Right cardiac atrium (tissue), 5 donors: ENCODE results near the gene ACTG1. TPM values are rescaled to one million over a fixed set of nuclear protein-coding genes. Genes with fewer than 3 reads are reported as not detected.

Experiments used
- ATAC-seq, 2 donors: fragments of 200-7000 bp; cut with Tn5 transposase; one replicate each; pipeline versions ENCODE4 v1.8.0 to v1.9.1; 2020; ENCODE audit warnings: moderate library complexity in 2 of 2, mild to moderate bottlenecking in 1 of 2
- DNase-seq, 3 donors: peaks; one replicate each; pipeline ENCODE4 v3.0.0-alpha.2; 2020
- H3K27ac ChIP-seq: one replicate; pipeline ENCODE4 v1.5.1; 2013; ENCODE audit warnings: mild to moderate bottlenecking, low read length, control low read depth, moderate library complexity
- H3K27me3 ChIP-seq: one replicate; pipeline ENCODE4 v1.6.1; 2013; ENCODE audit not compliant: control insufficient read depth, insufficient read depth
- H3K4me1 ChIP-seq: one replicate; pipeline ENCODE4 v1.6.1; 2013; ENCODE audit warnings: low read length; ENCODE audit not compliant: control insufficient read depth, insufficient read depth
- H3K4me3 ChIP-seq: one replicate; pipeline ENCODE4 v1.5.1; 2013; ENCODE audit warnings: low read length, control low read depth
- H3K9me3 ChIP-seq: one replicate; pipeline ENCODE4 v1.6.1; 2013; ENCODE audit warnings: low read length; ENCODE audit not compliant: control insufficient read depth
- WGBS: extraction: QIAGEN DNeasy Blood & Tissue Kit; methylation state at CpG from one replicate; pipeline ENCODE4 v1.1.7; 2013; 5-methylcytosine and 5-hydroxymethylcytosine counted together
- intact Hi-C, 4 donors: fragments of 100-400 bp; cut with DNase I; formaldehyde crosslinking; loops; one replicate each; pipeline versions ENCODE4 v1.11.0 to v1.14.0; 2022 to 2023
- long read RNA-seq, 4 donors: library from polyadenylated mRNA; unstranded; transcript quantifications; one replicate each; pipeline ENCODE4 v2.0.0, GENCODE V29; 2020 to 2021
- polyA plus RNA-seq: library from polyadenylated mRNA; stranded (reverse); fragments of 200-250 nt; gene quantifications from one replicate; pipeline ENCODE4 v1.2.3, GENCODE V29; 2013
- total RNA-seq, 4 donors: library from RNA; stranded (reverse); fragmentation: NEBNext Ultra II Directional; extraction: Animal tissue kit (Norgen Biotek cat#: 25700); gene quantifications; one replicate each; pipeline ENCODE4 v1.2.1, GENCODE V29; 2021
- donor health status: healthy with polysubstance abuse.
- donor health status: DM: no; HTN: yes; CAD: no.
- donor health status: DM: no; HTN: no; CAD: no.
- donor health status: DM: no; HTN: yes; CAD: no; lungs with severe emphysema.
- donor health status: DM: yes; HTN: yes; CAD: no.

Gene ACTG1
- 100 to 1,000 TPM; 347 to 772 (median 510) TPM for total RNA-seq
- polyA plus RNA-seq, result 410 TPM
- long read RNA-seq, donor 1, transcript ACTG1-206 (6 exons, 1,919 nt), result major isoform, 635 of 782 reads
- long read RNA-seq, donor 1, transcript ACTG1-205 (7 exons, 1,168 nt), result minor isoform, 35 of 782 reads
- long read RNA-seq, donor 1, transcript ACTG1-212 (4 exons, 1,698 nt), result minor isoform, 18 of 782 reads
- long read RNA-seq, donor 1, transcript ACTG1-207 (3 exons, 1,678 nt), result minor isoform, 14 of 782 reads
- long read RNA-seq, donor 1, partial matches to known transcripts, result 16 of 782 reads
- long read RNA-seq, donor 1, other reads (novel, unspliced or antisense), result 39 of 782 reads
- long read RNA-seq, donor 2, transcript ACTG1-206 (6 exons, 1,919 nt), result major isoform, 320 of 424 reads
- long read RNA-seq, donor 2, transcript ACTG1-205 (7 exons, 1,168 nt), result minor isoform, 31 of 424 reads
- long read RNA-seq, donor 2, transcript ACTG1-210 (5 exons, 2,256 nt), result minor isoform, 5 of 424 reads
- long read RNA-seq, donor 2, transcript ACTG1-212 (4 exons, 1,698 nt), result minor isoform, 15 of 424 reads
- long read RNA-seq, donor 2, partial matches to known transcripts, result 6 of 424 reads
- long read RNA-seq, donor 2, other reads (novel, unspliced or antisense), result 41 of 424 reads
- long read RNA-seq, donor 3, transcript ACTG1-205 (7 exons, 1,168 nt), result minor isoform, 65 of 1,157 reads
- long read RNA-seq, donor 3, transcript ACTG1-207 (3 exons, 1,678 nt), result minor isoform, 17 of 1,157 reads
- long read RNA-seq, donor 3, transcript ACTG1-206 (6 exons, 1,919 nt), result major isoform, 884 of 1,157 reads
- long read RNA-seq, donor 3, transcript ACTG1-214 (7 exons, 1,720 nt), result minor isoform, 92 of 1,157 reads
- long read RNA-seq, donor 3, partial matches to known transcripts, result 18 of 1,157 reads
- long read RNA-seq, donor 3, other reads (novel, unspliced or antisense), result 48 of 1,157 reads
- long read RNA-seq, donor 4, transcript ACTG1-212 (4 exons, 1,698 nt), result minor isoform, 7 of 355 reads
- long read RNA-seq, donor 4, transcript ACTG1-206 (6 exons, 1,919 nt), result major isoform, 263 of 355 reads
- long read RNA-seq, donor 4, transcript ACTG1-205 (7 exons, 1,168 nt), result minor isoform, 31 of 355 reads
- long read RNA-seq, donor 4, transcript ACTG1-207 (3 exons, 1,678 nt), result minor isoform, 14 of 355 reads
- long read RNA-seq, donor 4, partial matches to known transcripts, result 6 of 355 reads
- long read RNA-seq, donor 4, other reads (novel, unspliced or antisense), result 27 of 355 reads

DNA sequence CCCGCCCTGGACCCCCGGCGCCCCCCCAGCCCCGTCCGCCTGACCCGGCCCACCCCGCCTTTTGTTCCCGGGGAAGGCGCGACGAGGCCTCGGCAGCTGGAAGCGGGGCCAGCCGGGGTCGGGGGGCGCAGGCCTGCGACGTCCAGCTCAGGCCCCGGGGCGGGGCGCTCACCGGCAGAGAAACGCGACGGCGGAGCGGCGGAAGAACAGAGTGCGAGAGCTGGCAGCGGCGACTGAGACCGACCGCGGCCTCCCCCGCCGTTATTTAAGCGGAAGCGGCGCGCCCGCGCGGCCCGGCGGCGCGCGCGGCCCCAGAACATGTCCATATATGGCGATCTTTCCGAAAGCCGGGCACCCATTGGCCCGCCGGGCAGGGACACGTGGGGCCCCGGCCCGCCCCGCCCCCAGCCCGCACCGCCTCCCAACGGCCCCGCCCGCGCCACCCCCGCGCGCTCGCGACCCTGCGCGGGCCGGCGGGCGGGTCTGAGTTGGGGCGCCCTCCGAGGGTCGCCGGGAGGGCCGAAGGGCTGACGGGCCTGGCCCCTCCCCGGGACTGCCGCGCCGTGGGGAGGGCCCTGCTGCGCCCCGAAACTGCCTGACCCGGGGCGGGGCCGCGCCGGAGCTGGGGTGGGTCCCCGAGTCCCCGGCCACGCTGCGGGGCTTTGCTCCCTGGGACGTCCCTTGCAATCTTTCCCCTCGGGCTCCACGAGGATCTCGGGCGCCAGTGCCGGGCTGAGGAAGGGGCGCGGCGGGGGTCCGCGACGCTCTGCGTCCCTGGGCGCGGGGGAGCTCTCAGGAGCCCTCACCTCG is at the start of gene ACTG1:
Gene ACTG1, minus strand, starts transcription at position 238 of the 810 bp plus-strand sequence. CDS start 445 bp downstream, outside the sequence.
- Histone ChIP-seq H3K9me3 (no peaks in the 10 kb centered on the region), H3K4me1 (no peaks in the 10 kb centered on the region), H3K4me3 (peak within 1 kb of the TSS; percentile 74), H3K27ac (peak within 1 kb of the TSS; percentile 99), H3K27me3 (no peaks in the 10 kb centered on the region)
- peak; percentile 67 to 75 for ATAC-seq
- under 1% methylated on average over 111 of the region's 111 CpGs for WGBS
- DNase-seq, result peak; percentile 94 to 98 (median 97)
- intact Hi-C loops, result no loop called here

DNA sequence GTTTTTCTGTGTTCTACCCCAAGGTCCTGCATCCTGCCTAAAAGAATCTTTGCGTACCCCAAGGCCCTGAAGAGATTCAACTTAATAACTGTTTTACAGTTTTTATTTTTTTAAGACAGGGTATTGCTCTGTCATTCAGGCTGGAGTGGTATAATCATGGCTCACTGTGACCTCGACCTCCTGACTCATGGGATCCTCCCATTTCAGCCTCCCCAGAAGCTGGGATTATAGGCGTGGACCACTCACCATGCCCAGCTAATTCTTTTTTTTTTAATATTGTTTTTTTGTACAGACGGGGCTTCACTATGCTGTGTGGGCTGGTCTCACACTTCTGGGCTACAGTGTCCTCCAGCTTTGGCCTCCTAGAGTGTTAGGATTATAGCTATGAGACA is 48.9 kb upstream of the ACTG1 start:
- Histone ChIP-seq H3K27ac (no peak overlapping the region), H3K4me3 (no peak overlapping the region), H3K27me3 (no peaks in the 10 kb centered on the region), H3K9me3 (no peaks in the 10 kb centered on the region), H3K4me1 (peaks cover 6% of the 10 kb centered on the region)
- WGBS, result 90% methylated on average over 4 of the region's 4 CpGs
- intact Hi-C loops, result no loop called here
- ATAC-seq, result no peak
- no peak for DNase-seq

DNA sequence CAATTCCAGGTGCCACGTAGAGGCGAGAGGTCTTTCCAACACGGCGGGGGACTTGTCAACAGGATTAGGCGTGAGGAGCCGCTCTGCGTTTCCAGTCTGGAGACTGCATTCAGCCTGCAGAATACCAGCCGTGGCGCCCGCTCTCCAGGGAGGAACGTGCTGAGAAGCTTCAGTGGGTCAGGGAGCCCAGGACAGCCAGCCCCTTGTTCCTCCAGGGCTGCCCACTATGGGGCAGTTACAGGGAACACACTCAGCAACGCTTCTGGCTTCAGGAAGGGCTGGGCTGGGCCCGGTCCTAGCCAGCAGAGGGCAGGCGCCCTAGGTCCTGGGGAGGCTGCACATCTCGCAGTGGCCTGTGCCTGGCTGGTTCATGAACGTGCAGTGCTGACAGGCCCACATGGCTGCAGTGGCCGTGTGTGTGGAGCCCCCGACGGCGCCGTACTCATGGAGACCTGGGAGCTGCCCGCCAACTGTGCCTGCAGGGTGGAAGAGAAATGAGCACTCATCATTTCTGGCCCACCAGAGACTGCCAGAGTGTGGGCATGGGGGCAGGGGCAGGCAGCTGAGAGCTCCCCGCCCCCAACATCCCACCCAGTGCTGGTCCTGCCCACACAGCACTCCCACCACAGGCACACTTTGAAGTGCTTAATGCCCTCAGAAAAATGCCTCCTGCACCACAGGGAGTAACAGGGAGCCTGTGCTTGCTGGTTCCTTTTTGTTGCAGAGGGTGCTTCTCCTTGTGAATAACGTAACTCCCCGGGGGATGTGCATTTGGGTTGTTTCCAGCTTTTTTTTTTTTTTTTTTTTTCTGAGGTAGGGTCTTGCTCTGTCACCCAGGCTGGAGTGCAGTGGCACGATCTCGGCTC is 46.6 kb upstream of the ACTG1 start:
- intact Hi-C loops, result no loop called here
- Histone ChIP-seq H3K9me3 (no peaks in the 10 kb centered on the region), H3K4me1 (peaks cover 4% of the 10 kb centered on the region), H3K27ac (peak overlapping the region; percentile 25), H3K27me3 (no peaks in the 10 kb centered on the region), H3K4me3 (no peak overlapping the region)
- ATAC-seq (peak; percentile 27 to 63), DNase-seq (peak in 2 of 3 donors; percentile 65 to 68)
- WGBS, result 59% methylated on average over 27 of the region's 27 CpGs

DNA sequence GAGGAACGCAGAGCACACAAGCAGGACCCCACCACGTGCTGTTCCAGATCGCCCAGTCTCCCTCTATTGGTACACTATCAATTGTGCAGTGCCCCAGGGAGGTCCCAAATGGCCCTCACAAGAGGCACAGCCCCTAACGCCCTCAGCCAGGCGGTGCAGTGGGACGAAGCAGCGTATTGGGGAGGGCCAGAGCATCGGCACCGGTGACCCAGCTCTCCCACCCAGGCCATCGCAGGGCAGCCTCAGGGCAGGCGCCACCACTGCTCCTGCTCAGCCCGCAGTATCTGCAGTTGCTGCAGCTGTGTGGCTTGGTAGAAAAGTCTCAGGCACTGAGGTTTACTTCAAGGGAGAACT is 45.5 kb upstream of the ACTG1 start:
- Histone ChIP-seq H3K4me1 (peaks cover 9% of the 10 kb centered on the region), H3K9me3 (no peaks in the 10 kb centered on the region), H3K27ac (no peak overlapping the region), H3K27me3 (no peaks in the 10 kb centered on the region), H3K4me3 (no peak overlapping the region)
- peak in 2 of 3 donors; percentile 33 to 40 for DNase-seq
- intact Hi-C loops, result no loop called here
- ATAC-seq, result no peak
- 78% methylated on average over 12 of the region's 12 CpGs for WGBS

DNA sequence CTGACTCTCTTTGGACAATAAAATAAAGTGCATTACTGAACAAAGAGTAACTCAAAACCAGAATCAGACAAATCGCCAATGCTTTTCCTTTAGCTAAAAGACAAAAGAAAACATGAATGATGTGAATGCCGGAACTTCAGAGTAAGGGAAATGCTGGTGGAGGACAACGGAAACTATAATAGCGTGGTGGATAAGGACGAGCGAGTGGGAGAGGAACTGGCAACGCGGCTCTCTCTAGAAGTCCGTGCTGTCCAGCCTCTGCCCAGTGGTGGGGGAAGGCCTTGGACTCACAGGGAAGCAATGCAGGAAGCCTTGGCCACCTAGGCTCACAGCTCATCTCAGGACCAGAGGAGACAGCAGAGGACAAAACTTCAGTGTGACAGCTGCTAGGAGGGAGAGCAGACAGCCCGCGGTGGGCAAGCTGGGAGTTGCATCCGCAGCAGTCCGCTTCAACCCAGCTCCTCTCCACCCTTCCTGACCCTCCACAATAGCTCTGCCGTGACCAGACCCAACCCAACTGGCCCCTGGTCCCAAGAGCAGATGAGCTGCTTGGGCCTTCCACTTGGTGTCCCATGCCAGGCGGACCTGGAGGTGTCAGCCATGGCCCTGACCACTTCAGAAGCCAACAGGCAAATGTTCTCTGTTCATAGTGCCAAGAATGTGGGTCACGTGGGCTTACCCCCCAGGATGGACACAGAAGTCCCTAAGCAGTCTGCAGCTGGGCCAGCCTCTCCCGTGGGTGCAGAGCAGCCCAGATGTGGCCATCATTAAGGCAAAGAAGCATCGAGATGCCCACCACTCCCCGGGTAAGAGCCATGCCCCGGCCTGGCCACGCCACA is 44.9 kb upstream of the ACTG1 start:
- WGBS, result 61% methylated on average over 21 of the region's 21 CpGs
- ATAC-seq (peak in 1 of 2 donors; percentile 36), DNase-seq (peak in 2 of 3 donors; percentile 24 to 64)
- intact Hi-C loops, result no loop called here
- Histone ChIP-seq H3K27me3 (no peaks in the 10 kb centered on the region), H3K9me3 (no peaks in the 10 kb centered on the region), H3K4me3 (no peak overlapping the region), H3K27ac (peak overlapping the region; percentile 16), H3K4me1 (peaks cover 9% of the 10 kb centered on the region)

DNA sequence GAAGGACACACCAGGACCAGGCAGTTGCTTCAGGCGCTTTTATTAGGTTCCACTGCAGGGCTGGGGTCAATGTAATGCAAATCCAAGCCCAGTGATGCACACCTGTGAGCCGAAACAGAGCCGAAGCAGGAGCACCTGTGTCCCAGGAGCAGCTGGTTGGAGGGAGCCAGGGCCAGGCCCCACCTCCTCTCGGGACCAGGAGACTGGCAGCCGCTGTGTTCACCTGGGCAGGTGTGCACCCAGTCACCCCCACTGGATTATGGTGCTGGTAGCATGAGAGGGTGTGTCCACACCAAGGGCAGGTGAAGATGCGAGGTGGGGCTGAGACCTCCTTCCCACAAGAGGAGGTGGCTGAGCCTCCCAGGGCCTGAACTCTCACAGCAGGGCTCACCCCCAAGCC is 44.3 kb upstream of the ACTG1 start:
- ATAC-seq (no peak), DNase-seq (peak in 1 of 3 donors; percentile 47)
- peak overlapping the region; percentile 16 for H3K27ac ChIP-seq
- intact Hi-C loops, result no loop called here
- H3K9me3 ChIP-seq, result no peaks in the 10 kb centered on the region
- H3K4me3 ChIP-seq, result no peak overlapping the region
- H3K27me3 ChIP-seq, result no peaks in the 10 kb centered on the region
- peaks cover 9% of the 10 kb centered on the region for H3K4me1 ChIP-seq
- 89% methylated on average over 6 of the region's 6 CpGs for WGBS

DNA sequence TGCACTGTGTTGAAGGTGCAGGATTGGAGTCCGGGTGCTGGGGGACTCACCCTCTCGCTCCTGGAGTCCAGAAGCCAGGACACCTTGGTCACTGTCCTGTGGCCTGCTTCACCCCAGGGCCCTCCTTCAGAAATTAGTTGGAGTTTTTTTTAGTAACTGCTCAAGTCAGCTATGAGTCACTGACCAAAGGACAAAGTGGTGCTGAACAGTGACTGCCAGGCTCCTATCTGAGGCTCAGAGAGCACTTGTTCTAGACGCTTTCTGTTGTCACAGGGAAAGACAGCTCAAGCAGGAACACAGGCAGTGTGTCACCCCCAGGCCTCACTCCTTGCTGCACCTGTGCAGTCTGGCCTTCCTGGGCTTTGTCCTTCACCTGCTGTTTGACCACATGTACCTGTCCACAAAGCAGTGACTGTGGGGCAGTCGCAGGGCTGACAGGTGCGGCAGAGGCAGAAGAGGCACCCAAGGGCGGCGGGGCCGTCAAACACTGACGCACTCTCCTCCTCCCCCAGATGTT is 43.6 kb upstream of the ACTG1 start:
- Histone ChIP-seq H3K27me3 (no peaks in the 10 kb centered on the region), H3K27ac (peak overlapping the region; percentile 36), H3K9me3 (no peaks in the 10 kb centered on the region), H3K4me3 (no peak overlapping the region), H3K4me1 (peaks cover 11% of the 10 kb centered on the region)
- WGBS, result 80% methylated on average over 9 of the region's 9 CpGs
- intact Hi-C loops, result no loop called here
- ATAC-seq (peak in 1 of 2 donors; percentile 2), DNase-seq (peak in 1 of 3 donors; percentile 57)

DNA sequence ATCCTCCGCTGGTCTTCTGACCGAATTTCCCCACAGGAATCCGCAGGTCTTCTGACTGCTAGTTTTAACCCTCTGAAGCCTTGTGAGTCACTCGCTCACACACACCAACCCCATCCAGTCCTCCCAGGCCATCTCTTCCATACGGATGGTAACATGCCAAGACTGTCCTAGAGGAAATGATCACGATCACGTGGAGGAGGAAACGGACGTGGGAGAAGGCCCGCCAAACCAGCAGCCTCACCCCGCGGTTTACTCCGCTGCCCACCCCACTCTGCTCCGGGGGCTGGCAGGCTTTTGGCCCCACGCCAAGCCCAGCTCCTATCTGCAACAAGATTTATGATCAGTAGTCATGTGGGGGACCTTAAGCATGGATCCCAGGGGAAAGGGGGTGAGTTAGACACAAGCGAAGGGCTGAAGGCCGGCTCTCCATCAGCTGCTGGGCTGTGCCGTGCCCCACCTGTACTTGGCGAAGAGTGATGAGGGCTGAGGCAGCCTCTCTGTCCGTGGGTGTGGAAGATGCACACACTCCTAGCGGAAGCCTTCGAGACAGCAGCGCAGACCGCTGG is 41.1 kb upstream of the ACTG1 start:
- WGBS, result 32% methylated on average over 24 of the region's 24 CpGs
- peak in 2 of 3 donors; percentile 75 to 78 for DNase-seq
- intact Hi-C loops, result loop anchor here in 1 of 4 donors (5.0 kb wide), 1 partner anchor 36 kb away; no protein-coding TSS in a partner anchor

More for the DNA sequence above, 41.1 kb upstream of the ACTG1 start:
- Histone ChIP-seq H3K4me1 (peaks cover 11% of the 10 kb centered on the region), H3K27me3 (no peaks in the 10 kb centered on the region), H3K4me3 (no peak overlapping the region), H3K9me3 (no peaks in the 10 kb centered on the region), H3K27ac (no peak overlapping the region)
- ATAC-seq, result peak in 1 of 2 donors; percentile 4
